H9 (cell line): Measurements from ENCODE around the gene FCN2. TPM values are rescaled to one million over a fixed set of nuclear protein-coding genes. Genes with fewer than 3 reads are reported as not detected.

Source experiments
- DNase-seq: peaks from one replicate; pipeline ENCODE4 v3.0.0-alpha.2; 2017
- H2AFZ ChIP-seq: one replicate; pipeline ENCODE4 v1.6.1; 2013; ENCODE audit warnings: mild to moderate bottlenecking, low read length, control low read depth, moderate library complexity
- H2AK5ac ChIP-seq: 2 replicates; pipeline ENCODE4 v1.6.1; 2013; ENCODE audit warnings: low read length, control low read depth, mixed read lengths; ENCODE audit not compliant: insufficient read length
- H2BK120ac ChIP-seq: one replicate; pipeline ENCODE4 v1.6.1; 2013; ENCODE audit warnings: low read depth, mild to moderate bottlenecking, low read length, control low read depth, inconsistent platforms; ENCODE audit not compliant: poor library complexity, severe bottlenecking
- H2BK12ac ChIP-seq: 2 replicates; pipeline ENCODE4 v1.6.1; 2013; ENCODE audit warnings: low read length, control low read depth, mixed read lengths, low read depth; ENCODE audit not compliant: insufficient read length
- H2BK15ac ChIP-seq: 2 replicates; pipeline ENCODE4 v1.6.1; 2013; ENCODE audit warnings: low read depth, low read length, control low read depth
- H2BK20ac ChIP-seq: one replicate; pipeline ENCODE4 v1.6.1; 2013; ENCODE audit warnings: low read depth, mild to moderate bottlenecking, low read length, control low read depth, inconsistent platforms; ENCODE audit not compliant: poor library complexity, severe bottlenecking
- H2BK5ac ChIP-seq: 2 replicates; pipeline ENCODE4 v1.6.1; 2013; ENCODE audit warnings: low read length, control low read depth, mixed read lengths; ENCODE audit not compliant: insufficient read length
- H3K14ac ChIP-seq: 2 replicates; pipeline ENCODE4 v1.6.1; 2013; ENCODE audit warnings: low read length, control low read depth; ENCODE audit not compliant: insufficient read depth
- H3K18ac ChIP-seq: 2 replicates; pipeline ENCODE4 v1.6.1; 2013; ENCODE audit warnings: low read depth, mild to moderate bottlenecking, mixed read lengths, low read length, control low read depth; ENCODE audit not compliant: insufficient read length
- H3K23ac ChIP-seq: 2 replicates; pipeline ENCODE4 v1.6.1; 2013; ENCODE audit warnings: low read length, control low read depth, mixed read lengths, low read depth; ENCODE audit not compliant: insufficient read length
- H3K23me2 ChIP-seq: 2 replicates; pipeline ENCODE4 v1.6.1; 2013; ENCODE audit warnings: low read depth, mild to moderate bottlenecking, mixed read lengths, low read length, control low read depth; ENCODE audit not compliant: insufficient read length, poor library complexity, severe bottlenecking
- H3K27ac ChIP-seq: 2 replicates; pipeline ENCODE4 v1.5.1; 2013; ENCODE audit warnings: low read length, control low read depth, mixed read lengths, low read depth; ENCODE audit not compliant: insufficient read length
- H3K27me3 ChIP-seq: 2 replicates; pipeline ENCODE4 v1.6.1; 2013; ENCODE audit warnings: low read length, control low read depth, inconsistent platforms; ENCODE audit not compliant: insufficient read depth
- H3K4ac ChIP-seq: 2 replicates; pipeline ENCODE4 v1.6.1; 2013; ENCODE audit warnings: low read depth, mild to moderate bottlenecking, control low read depth, inconsistent platforms, low read length, moderate library complexity
- H3K4me1 ChIP-seq: 2 replicates; pipeline ENCODE4 v1.6.1; 2013; ENCODE audit warnings: low read length, control low read depth, inconsistent platforms; ENCODE audit not compliant: insufficient read depth
- H3K4me2 ChIP-seq: 2 replicates; pipeline ENCODE4 v1.6.1; 2013; ENCODE audit warnings: low read length, control low read depth, mixed read lengths; ENCODE audit not compliant: insufficient read length, insufficient read depth
- H3K56ac ChIP-seq: 2 replicates; pipeline ENCODE4 v1.6.1; 2013; ENCODE audit warnings: low read depth, mild to moderate bottlenecking, mixed read lengths, low read length, control low read depth; ENCODE audit not compliant: insufficient read length
- H3K79me1 ChIP-seq: 2 replicates; pipeline ENCODE4 v1.6.1; 2013; ENCODE audit warnings: low read depth, mild to moderate bottlenecking, moderate library complexity, low read length, control low read depth, inconsistent platforms; ENCODE audit not compliant: insufficient read depth, poor library complexity, severe bottlenecking
- H3K79me2 ChIP-seq: 2 replicates; pipeline ENCODE4 v1.6.1; 2013; ENCODE audit warnings: low read length, control low read depth, inconsistent platforms; ENCODE audit not compliant: insufficient read depth
- H3K9ac ChIP-seq: 2 replicates; pipeline ENCODE4 v1.6.1; 2013; ENCODE audit warnings: low read length, control low read depth, mixed read lengths; ENCODE audit not compliant: insufficient read length; ENCODE audit errors: extremely low read depth
- H3K9me3 ChIP-seq: one replicate; pipeline ENCODE4 v1.6.1; 2013; ENCODE audit warnings: low read depth, low read length, inconsistent platforms; ENCODE audit not compliant: control insufficient read depth
- H3T11ph ChIP-seq: one replicate; pipeline ENCODE4 v1.6.1; 2013; ENCODE audit warnings: mild to moderate bottlenecking, low read length, control low read depth, inconsistent platforms
- H4K20me1 ChIP-seq: one replicate; pipeline ENCODE4 v1.6.1; 2013; ENCODE audit not compliant: control insufficient read depth, insufficient read length, insufficient read depth
- H4K5ac ChIP-seq: 2 replicates; pipeline ENCODE4 v1.6.1; 2013; ENCODE audit warnings: low read depth, mild to moderate bottlenecking, mixed read lengths, low read length, control low read depth; ENCODE audit not compliant: insufficient read length
- H4K8ac ChIP-seq: replicated peaks from 2 replicates; pipeline ENCODE4 v1.6.1; 2013; ENCODE audit warnings: low read length, control low read depth, mixed read lengths, low read depth; ENCODE audit not compliant: insufficient read length
- H4K91ac ChIP-seq: 2 replicates; pipeline ENCODE4 v1.6.1; 2013; ENCODE audit warnings: low read depth, mild to moderate bottlenecking, moderate library complexity, mixed read lengths, low read length, control low read depth; ENCODE audit not compliant: insufficient read length
- H3K27ac Mint-ChIP-seq, 3 experiments: 2 replicates in 2 of 3; 3 replicates in 1 of 3; pipeline ENCODE4 v1.8.0; 2020 to 2021; ENCODE audit warnings: mixed read lengths in 3 of 3, mild to moderate bottlenecking in 1 of 3, moderate library complexity in 1 of 3
- H3K27me3 Mint-ChIP-seq: 2 replicates; pipeline ENCODE4 v1.8.0; 2021; ENCODE audit warnings: low read depth, mild to moderate bottlenecking, moderate library complexity, mixed read lengths
- H3K36me3 Mint-ChIP-seq, 3 experiments: 2 replicates in 2 of 3; 3 replicates in 1 of 3; pipeline ENCODE4 v1.8.0; 2020 to 2021; ENCODE audit warnings: low read depth in 3 of 3, mixed read lengths in 3 of 3; ENCODE audit not compliant: insufficient read depth in 1 of 3
- H3K4me1 Mint-ChIP-seq, 2 experiments: 2 replicates each; pipeline ENCODE4 v1.8.0; 2020; ENCODE audit warnings: mixed read lengths in 2 of 2
- H3K4me3 Mint-ChIP-seq, 2 experiments: 2 replicates in 1 of 2; 3 replicates in 1 of 2; pipeline ENCODE4 v1.8.0; 2020 to 2021; ENCODE audit warnings: mild to moderate bottlenecking in 2 of 2, mixed read lengths in 2 of 2, moderate library complexity in 1 of 2
- H3K9me3 Mint-ChIP-seq, 2 experiments: 2 replicates in 1 of 2; 3 replicates in 1 of 2; pipeline ENCODE4 v1.8.0; 2020; ENCODE audit warnings: mild to moderate bottlenecking in 2 of 2, mixed read lengths in 2 of 2, moderate library complexity in 1 of 2
- WGBS: extraction: QIAGEN DNeasy Blood & Tissue Kit; methylation state at CpG from one replicate; pipeline ENCODE4 v1.1.7; 2013; ENCODE audit warnings: missing lambda C conversion rate, low lambda C conversion rate, mixed read lengths; ENCODE audit not compliant: insufficient read length; ENCODE audit errors: extremely low coverage; 5-methylcytosine and 5-hydroxymethylcytosine counted together
- total RNA-seq: library from RNA; stranded (reverse); gene quantifications from 2 replicates; pipeline ENCODE4 v1.2.1, GENCODE V29; 2021
- TF ChIP-seq, protein P1 (sequence below): fragments of 200-600 bp; sonication (generic); conservative IDR thresholded peaks from 3 replicates; pipeline ENCODE4 v1.8.0; 2021; ENCODE audit warnings: antibody characterized with exemption, mild to moderate bottlenecking

The FCN2 gene
- total RNA-seq, 1 experiment from 2014 or later, result not detected

DNA sequence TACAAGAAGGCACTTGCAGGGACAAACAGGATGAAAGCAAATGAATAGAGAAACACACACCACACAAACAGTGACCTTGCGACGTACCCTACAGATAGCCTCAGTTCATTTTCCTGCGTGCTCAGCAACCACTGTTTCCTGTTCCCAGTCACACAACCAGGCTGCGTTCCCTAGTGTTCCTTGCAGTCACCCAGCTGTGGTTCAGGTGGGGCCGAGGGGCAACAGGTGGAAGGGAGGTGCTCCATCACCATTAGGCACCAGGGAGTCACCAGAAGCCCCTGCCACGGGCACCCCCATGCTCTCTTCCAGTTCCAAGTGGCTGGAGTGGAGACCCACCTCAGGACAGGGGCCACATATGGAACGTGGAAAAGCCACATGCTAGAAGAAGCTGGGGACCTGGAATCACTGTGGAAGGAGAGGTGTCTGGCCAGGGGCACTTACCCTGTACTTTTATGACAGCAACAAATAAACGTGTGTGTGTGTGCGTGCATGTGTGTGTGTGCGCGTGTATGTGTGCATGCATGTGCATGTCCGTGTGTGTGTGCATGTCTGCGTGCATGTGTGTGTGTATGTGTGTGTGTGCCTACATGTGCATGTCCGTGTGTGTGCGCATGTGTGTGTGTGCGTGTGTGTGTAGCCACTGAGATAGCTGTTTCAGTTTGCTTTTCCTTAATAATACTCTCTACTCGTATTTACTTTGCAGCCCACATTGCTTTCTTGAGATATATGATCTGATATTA lies 18.8 kb upstream of the FCN2 start:
- Histone ChIP-seq H3K18ac (no peak overlapping the region), H2AFZ (no peak overlapping the region), H2BK12ac (no peak overlapping the region), H3K56ac (no peak overlapping the region), H3K4me1 (no peaks in the 10 kb centered on the region), H4K20me1 (no peaks in the 10 kb centered on the region), H2AK5ac (no peak overlapping the region), H3K9me3 (no peaks in the 10 kb centered on the region), H2BK5ac (no peak overlapping the region), H4K91ac (no peak overlapping the region), H3K4me2 (no peak overlapping the region), H3K23ac (no peak overlapping the region), H3K14ac (no peak overlapping the region), H3K27me3 (no peaks in the 10 kb centered on the region), H3K4ac (no peak overlapping the region), H3K79me1 (no peaks in the 10 kb centered on the region), H4K8ac (no peak overlapping the region), H4K5ac (no peak overlapping the region), H3T11ph (no peak overlapping the region), H3K9ac (no peak overlapping the region), H3K23me2 (no peaks in the 10 kb centered on the region), H3K79me2 (no peaks in the 10 kb centered on the region), H2BK120ac (no peak overlapping the region), H2BK15ac (no peak overlapping the region), H3K27ac (no peak overlapping the region), H2BK20ac (no peak overlapping the region)
- WGBS, result no CpG with 5 or more reads among the region's 17 CpGs
- H3K4me3 Mint-ChIP-seq, result no peak overlapping the region
- H3K4me1 Mint-ChIP-seq, result peaks cover 0 to 2% of the 10 kb centered on the region in 2 experiments; a peak in 1 of 4 replicates
- H3K36me3 Mint-ChIP-seq, result peaks cover 2 to 5% (median 4%) of the 10 kb centered on the region in 3 experiments; a peak in 4 of 7 replicates
- peak overlapping the region in 1 of 3 experiments; percentile 90; a peak in 2 of 7 replicates for H3K27ac Mint-ChIP-seq
- peaks cover 5% of the 10 kb centered on the region for H3K27me3 Mint-ChIP-seq
- peaks cover 8% of the 10 kb centered on the region in 2 experiments for H3K9me3 Mint-ChIP-seq
- peak; percentile 19 for DNase-seq
- TF ChIP-seq, protein P1, sequence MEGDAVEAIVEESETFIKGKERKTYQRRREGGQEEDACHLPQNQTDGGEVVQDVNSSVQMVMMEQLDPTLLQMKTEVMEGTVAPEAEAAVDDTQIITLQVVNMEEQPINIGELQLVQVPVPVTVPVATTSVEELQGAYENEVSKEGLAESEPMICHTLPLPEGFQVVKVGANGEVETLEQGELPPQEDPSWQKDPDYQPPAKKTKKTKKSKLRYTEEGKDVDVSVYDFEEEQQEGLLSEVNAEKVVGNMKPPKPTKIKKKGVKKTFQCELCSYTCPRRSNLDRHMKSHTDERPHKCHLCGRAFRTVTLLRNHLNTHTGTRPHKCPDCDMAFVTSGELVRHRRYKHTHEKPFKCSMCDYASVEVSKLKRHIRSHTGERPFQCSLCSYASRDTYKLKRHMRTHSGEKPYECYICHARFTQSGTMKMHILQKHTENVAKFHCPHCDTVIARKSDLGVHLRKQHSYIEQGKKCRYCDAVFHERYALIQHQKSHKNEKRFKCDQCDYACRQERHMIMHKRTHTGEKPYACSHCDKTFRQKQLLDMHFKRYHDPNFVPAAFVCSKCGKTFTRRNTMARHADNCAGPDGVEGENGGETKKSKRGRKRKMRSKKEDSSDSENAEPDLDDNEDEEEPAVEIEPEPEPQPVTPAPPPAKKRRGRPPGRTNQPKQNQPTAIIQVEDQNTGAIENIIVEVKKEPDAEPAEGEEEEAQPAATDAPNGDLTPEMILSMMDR, result no peak
